Measurements from ENCODE around the gene RAB4B.
"Not testable (repeated sequence)": the region's sequence is repeated elsewhere in the genome, so short reads cannot be mapped to it uniquely, and the experiment has no call there.

Gene RAB4B

DNA sequence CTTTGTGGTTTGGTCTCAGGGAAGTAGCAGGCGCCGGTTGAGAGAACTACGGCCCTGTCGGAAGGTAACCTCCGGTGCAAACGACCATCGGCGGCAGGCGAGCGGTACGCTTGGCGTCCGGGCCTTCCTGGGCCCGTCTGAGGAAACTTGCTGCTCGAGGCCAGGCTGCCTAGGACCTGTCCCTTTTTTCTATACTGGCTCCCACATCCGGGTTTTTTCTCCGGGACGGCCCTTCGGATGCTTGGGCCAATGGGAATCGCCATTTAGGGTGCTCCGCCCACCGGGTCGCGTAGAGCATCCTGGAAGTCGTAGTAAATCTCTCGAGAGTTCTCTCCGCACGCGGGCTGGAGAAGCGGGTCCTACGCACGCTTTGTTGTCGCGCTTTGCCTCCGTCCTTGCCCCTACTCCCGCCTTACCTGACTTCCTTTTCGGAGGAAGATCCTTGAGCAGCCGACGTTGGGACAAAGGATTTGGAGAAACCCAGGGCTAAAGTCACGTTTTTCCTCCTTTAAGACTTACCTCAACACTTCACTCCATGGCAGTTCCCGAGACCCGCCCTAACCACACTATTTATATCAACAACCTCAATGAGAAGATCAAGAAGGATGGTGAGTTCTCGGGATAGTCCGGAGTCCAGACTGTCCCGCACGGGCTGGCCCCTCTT is 27.0 kb upstream of the RAB4B start, which contains the start of gene SNRPA:
TSS of gene SNRPA (plus strand) at position 330 of the 664 bp plus-strand sequence. CDS start at position 536, 206 bp downstream.
- DNase-seq (ENCODE audit: low read depth): peak; percentile 95

DNA sequence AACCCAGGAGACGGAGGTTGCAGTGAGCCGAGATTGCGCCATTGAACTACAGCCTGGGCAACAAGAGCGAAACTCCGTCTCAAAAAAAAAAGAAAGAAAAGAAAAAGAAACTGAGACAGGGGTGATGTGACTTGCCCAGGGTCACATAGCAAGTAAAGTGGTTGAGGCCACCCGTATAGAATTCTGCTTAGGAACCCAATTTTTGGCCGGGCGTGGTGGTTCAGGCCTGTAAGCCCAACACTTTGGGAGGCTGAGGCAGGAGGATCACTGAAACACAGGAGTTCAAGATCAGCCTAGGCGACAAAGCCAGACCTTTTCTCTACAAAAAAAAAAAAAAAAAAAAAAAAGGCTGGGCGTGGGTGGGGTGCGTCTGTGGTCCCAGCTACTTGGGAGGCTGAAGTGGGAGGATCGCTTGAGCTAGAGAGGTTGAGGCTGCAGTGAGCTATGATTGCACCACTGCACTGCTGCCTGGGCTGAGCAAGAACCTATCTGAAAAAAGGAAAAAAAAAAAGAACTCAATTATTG is 25.7 kb upstream of the RAB4B start:
- DNase-seq (ENCODE audit: low read depth): no peak

DNA sequence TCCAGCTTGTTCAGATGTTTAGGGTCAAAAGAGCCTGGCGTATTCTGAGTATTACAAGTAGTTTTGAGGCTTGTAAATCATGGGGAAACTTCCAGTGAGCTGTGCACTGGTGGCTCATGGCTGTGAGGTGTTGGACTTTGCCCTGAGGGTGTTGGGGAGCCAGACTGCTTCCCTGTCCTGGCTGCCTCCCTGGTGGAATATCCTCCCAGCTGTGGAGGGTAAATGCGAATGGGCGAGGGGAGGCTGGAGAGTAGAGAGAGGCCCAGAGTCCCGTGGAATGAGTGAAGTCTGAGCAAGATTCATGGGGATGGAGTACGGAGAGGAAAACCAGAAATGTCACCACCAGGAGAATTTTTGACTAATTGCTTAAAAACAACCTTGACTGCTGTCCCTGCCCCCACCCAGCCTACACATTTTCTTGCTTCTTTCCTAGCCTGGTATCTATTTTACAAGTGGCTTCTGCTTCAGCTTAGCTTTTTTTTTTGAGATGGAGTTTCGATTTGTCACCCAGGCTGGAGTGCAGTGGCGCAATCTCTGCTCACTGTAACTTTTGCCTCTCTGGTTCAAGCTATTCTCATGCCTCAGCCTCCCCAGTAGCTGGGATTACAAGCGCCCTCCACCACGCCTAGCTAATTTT is 23.3 kb upstream of the RAB4B start:
- DNase-seq (ENCODE audit: low read depth): peak; percentile 77

DNA sequence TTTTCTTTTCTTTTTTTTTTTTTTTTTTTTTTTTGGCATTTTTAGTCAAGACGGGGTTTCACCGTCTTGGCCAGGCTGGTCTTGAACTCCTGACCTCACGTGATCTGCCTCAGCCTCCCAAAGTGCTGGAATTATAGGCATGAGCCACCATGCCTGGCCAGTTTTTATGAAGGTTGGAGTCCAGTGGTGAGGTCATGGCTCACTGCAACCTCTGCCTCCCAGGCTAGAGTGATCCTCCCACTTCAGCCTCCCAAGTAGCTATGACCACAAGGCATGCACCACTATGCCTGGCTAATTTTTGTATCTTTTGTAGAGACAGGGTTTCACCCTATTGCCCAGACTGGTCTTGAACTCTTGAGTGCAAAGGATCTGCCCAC is 22.8 kb upstream of the RAB4B start:
- no peak for DNase-seq (ENCODE audit: low read depth)

DNA sequence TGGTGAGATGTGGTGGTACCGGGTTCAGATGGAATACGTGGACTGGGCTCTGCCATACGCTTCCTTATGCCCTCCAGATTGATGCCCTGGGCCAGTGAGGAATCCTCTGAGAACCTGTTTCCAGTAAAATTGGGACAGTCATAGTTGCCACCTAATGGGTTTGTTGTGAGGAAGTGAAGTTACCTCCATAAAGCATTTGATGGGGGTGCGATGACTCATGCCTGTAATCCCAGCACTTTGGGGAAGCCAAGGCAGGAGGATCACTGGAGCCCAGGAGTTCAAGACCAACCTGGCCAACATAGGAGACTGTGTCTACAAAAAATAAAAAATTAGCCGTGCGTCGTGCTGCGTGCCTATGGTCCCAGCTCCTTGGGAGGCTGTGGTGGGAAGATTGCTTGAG is 22.3 kb upstream of the RAB4B start:
- no peak for DNase-seq (ENCODE audit: low read depth)

DNA sequence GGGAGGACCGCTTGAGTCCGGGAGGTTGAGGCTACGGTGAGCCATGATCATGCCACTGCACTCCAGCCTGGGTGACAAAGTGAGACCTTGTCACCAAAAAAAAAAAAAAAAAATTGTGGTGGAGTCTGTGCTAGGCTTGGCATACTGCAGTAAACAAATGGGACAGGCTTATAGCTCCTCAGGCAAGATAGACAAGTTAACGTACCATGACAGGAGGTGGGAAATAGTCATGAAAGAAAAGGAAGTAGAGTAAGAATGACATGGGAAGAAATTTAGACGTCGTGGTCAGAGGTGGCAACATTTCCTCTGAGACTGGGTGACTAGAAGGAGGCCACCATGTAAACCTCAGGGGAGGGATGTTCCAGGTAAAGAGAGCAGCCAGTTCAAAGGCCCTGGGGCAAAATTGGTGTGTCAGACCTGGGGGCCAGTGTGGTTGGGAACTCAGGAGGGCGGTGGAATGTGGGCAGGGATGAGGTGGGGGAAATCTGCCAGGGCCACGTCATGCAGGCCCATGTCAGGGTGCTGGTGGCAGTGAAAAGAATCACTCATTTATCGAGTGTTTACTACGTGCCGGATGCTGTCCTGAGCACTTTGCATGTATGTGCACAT is 21.4 kb upstream of the RAB4B start:
- no peak for DNase-seq (ENCODE audit: low read depth)

DNA sequence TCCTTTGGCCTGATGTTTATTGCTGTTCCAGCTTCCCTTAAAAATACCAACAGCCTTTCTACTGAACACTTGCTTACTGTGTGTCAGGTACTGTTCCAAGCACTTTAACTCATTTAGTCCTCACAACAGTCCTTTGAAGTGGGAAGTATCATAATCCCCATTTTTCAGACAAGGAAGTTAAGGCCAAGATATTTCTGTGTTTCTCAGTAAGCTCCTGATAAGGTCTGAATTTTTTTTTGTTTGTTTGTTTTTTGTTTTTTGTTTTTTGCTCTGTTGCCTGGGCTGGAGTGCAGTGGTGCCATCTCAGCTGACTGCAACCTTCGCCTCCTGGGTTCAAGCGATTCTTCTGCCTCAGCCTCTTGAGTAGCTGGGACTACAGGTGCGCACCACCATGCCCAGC is 19.6 kb upstream of the RAB4B start:
- DNase-seq (ENCODE audit: low read depth): no peak

DNA sequence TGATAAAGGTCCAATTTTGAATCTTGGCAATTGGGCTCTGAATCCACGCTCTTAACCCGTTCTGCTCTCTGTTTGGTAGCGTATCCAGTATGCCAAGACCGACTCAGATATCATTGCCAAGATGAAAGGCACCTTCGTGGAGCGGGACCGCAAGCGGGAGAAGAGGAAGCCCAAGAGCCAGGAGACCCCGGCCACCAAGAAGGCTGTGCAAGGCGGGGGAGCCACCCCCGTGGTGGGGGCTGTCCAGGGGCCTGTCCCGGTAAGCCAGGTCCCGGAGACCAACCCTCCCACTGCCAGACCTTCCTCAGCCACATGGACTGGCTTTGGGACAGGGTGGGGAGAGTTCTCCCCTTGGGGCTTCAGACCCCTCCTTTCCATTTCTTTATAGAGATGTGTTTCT is 18.7 kb upstream of the RAB4B start:
- no peak for DNase-seq (ENCODE audit: low read depth)

DNA sequence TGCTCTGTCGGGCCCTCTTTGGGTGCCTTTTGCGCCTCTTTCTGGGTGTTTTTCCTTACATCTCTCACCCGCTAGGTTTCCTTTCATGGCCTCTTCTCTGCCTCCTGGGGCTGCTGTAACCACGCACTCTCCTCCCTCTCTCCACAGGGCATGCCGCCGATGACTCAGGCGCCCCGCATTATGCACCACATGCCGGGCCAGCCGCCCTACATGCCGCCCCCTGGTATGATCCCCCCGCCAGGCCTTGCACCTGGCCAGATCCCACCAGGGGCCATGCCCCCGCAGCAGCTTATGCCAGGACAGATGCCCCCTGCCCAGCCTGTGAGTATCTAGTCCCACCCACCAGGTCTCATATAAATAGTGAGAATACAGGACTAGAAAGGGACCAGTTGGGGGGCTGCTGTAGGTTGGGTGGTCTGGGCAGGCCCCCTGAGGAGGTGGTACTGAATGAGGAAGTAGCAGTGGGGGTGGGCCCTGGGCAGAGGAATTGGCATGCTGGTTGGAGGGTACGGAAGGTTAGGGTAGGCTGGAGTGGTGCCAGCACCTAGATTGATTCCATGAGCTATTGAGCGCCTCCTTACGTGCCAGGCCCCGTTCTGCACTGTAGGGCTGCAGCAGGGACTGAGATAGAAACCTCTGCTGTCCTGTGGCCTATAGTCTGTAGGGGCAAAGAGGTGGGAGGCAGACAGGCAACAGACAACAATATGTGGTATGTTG is 15.1 kb upstream of the RAB4B start:
- no peak for DNase-seq (ENCODE audit: low read depth)

DNA sequence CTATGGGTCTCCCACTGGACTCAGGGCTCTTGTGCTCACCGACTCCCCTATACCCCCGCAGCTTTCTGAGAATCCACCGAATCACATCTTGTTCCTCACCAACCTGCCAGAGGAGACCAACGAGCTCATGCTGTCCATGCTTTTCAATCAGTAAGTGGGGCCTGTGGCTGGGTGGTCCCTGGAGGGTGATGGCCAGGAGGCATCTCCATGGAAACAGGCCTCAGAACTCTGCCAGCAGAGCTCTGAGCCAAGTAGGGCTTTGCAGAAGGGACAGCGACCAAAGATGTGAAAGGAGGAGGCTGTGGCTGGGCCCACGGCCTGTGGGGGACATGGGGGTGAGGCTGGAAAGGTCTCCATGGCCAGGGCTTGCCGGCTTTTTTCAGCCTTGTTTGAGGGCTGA is 14.5 kb upstream of the RAB4B start:
- no peak for DNase-seq (ENCODE audit: low read depth)

DNA sequence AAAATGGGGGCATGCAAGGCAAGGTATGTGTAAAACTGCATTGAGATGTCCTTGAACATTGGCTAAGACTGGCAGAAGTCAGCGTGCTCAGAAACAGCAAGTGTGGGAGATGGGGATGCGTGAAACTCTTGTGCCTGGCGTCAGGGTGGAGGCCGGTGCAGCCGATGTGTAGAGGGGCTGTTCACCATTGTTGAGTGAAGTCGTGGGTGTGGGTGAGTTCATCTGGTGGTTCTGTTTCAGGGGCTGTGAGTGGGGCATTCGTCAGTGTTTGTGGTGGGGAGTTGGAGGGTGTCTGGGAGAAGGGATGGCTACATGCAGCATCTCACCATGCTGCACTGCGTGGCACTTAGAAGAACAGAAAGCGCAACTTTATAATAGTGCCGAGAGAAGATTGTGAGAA is 14.1 kb upstream of the RAB4B start:
- no peak for DNase-seq (ENCODE audit: low read depth)

DNA sequence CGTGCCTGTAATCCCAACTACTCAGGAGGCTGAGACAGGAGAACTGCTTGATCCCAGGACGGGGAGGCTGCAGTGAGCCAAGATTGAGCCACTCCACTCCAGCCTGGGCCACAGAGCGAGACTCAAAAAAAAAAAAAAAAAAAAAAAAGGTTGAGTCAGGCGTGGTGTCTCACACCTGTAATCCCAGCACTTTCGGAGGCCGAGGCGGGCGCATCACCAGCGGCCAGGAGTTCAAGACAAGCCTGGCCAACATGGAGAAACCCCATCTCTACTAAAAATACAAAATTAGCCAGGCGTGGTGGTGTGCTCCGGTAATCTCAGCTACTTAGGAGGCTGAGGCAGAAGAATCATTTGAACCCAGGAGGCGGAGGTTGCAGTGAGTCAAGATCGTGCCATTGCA is 11.7 kb upstream of the RAB4B start:
- DNase-seq (ENCODE audit: low read depth): not testable (repeated sequence)

DNA sequence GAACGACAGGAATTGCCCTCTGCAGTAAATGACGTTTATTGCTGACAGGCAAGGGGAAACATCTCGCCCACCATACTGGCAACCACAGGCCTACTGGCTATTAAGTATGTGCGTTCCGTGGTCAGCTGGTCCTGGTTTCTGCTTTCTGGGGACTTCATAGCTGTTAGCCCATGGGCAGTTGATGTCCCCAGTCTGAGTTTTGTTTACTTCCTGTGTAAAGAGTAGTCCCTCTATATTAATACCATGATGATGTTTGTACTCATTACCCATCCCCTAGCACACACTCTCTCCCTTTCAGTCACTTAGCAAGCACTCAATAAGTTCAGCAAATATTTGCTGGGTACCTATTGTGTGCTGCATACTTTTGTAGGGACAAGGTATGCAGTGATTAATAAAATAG is 9.2 kb upstream of the RAB4B start:
- DNase-seq (ENCODE audit: low read depth): no peak

DNA sequence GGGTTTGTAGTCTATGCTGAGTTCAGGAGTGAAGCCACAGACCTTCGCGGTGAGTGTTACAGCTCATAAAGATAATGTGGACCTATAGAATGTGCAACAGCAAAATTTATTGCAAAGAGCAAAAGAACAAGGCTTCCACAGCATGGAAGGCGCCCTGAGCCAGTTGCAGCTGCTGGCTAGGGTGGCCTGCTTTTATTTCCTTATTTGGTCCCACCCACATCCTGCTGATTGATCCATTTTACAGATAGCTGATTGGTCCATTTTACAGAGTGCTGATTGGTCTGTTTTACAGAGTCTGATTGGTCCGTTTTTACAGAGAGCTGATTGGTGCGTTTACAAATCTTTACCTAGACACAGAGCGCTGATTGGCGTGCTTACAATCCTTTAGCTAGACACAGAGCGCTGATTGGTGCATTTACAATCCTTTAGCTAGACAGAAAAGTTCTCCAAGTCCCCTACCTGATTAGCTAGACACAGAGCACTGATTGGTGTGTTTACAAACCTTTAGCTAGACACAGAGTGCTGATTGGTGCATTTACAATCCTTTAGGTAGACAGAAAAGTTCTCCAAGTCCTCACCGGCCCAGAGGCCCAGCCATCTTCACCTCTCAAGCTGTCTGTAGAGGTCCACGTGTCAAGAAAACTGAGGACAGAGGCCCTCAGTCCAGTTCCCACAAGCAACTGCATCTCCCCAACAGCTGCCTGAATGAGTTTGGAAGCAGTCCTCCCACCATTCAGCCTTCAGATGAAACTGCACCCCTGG is 6.8 kb upstream of the RAB4B start:
- not testable (repeated sequence) for DNase-seq (ENCODE audit: low read depth)

DNA sequence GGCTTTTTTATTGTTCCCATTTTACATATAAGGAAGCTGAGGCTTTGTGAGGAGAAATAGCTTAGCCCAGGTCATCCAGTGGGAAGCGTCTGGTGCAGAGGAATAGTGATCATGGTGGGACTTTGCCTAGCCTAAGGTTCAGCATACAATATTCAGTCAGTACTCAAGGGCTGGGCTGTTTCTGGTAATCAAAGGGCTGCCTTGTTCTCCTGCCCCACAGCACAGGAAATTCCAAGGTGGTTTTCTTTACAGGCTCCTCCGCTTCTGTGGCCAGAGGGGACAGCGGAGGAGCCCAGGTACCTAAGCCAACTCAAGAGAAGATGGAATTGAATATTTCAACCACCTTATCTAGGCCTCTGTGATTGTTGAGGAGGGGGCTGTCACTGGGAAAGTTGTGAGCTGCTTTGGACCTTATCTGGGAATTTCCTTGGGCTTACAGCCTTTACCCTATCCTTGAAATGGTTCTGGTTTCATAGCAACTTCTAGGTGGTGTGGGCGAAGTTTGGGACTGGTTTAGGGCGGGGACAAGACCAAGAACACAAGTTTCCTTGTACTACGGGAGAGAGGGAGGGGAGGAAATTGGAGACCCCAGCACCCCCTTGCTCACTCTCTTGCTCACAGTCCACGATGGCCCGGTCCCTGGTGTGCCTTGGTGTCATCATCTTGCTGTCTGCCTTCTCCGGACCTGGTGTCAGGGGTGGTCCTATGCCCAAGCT is 3.0 kb upstream of the RAB4B start, which contains the start of gene MIA:
TSS of gene MIA (plus strand) at position 606 of the 716 bp plus-strand sequence. CDS start at position 628, 22 bp downstream.
- DNase-seq (ENCODE audit: low read depth): no peak

DNA sequence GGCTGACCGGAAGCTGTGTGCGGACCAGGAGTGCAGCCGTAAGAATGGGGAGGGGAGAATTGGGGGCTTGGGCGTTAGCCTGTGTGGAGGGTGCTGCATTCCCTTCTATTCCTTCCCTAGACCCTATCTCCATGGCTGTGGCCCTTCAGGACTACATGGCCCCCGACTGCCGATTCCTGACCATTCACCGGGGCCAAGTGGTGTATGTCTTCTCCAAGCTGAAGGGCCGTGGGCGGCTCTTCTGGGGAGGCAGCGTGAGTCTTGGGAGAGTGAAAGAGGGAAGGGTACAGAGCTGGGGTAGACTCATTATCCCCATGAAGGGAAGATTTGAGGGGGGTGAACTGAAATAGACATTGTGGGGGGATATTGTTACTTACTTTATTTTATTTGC is 2.4 kb upstream of the RAB4B start:
- no peak for DNase-seq (ENCODE audit: low read depth)

DNA sequence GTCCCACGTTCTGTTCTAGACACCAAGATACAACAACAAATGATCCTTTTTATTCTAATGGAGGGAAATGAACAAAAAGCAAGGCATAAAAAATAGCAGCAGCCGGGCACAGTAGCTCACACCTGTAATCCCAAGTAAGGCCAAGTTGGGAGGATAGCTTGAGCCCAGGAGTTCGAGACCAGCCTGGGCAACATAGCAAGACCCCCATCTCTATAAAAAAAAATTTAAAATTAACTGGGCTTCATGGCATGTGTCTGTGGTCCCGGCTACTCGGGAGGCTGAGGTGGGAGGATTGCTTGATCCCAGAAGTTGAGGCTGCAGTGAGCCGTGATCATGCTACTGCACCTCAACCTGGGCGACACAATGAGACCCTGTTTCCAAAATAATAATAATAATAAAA is 1.7 kb upstream of the RAB4B start:
- no peak for DNase-seq (ENCODE audit: low read depth)

DNA sequence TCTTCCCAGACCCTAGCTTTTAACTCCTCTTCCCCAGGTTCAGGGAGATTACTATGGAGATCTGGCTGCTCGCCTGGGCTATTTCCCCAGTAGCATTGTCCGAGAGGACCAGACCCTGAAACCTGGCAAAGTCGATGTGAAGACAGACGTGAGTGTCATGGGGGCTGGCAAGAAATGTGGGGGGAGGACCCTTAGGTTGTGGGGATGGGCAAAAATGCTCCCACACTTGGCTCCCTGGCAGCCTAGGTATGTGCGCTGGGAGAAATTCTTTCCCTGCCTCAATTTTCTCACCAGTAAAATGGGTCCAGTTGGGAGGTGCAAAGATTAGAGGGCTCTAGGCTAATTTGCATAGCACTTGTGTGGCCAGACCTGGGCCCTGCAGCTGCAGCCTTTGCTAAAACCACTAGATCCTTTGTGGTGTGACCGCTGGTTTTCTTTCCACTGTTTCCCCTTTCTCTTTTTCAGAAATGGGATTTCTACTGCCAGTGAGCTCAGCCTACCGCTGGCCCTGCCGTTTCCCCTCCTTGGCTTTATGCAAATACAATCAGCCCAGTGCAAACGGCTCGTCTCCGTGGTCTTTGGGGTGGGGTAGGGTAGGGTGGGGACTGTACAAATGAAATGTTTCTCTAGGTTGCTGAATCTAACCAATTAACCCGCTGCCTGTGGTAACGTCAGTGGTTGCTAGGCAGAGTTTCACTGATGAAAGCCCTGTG is 959 bp upstream of the RAB4B start:
- peak; percentile 89 for DNase-seq (ENCODE audit: low read depth)

DNA sequence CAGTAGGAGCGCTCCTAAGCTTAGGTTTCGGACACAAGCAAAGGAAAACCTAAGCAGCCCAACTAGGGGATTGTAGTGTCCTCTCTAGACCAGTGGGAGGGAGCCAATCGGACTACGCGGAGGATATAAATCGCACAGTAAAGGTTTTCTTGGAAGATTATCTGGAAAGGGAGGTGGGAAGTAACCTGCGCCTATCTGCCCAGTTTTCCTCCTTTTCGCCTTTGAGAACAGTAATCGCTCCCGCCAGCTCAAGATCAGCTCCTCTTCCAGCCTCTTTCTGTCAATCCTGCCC is 456 bp upstream of the RAB4B start:
- no peak for DNase-seq (ENCODE audit: low read depth)

DNA sequence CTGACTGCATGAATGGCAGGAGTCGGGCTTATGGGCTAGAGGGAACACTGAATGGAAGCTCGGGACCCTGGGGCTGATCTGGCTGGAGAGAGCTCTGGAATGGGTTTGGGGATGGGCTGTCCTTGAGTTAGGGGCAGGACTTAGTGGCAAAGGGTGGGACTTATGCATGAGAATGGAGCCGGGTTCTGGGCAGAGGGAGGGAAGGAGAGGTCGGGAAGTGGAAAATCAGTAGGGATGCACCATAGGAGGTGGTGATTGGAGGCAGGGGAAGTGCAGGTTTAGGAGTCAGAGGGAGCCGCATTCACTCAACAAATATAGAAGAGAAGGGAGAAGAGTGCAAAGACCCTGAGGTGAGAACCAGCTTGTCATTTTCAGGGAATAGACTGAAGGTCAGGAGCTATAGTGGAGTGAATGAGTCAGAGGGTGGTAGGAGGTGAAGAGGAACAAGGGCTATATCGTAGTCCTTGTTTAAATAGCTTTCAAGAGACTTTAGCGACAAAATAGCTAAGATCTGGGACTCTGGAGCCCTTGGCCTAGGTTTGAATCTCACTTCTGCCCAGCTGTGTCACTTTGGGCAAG is 748 bp downstream of the RAB4B start:
- peak; percentile 46 for DNase-seq (ENCODE audit: low read depth)
